SK-N-SH (cell line): ENCODE results near the gene MTAP.

ENCODE experiments used
- EP300 ChIP-seq, 2 experiments: IDR thresholded peaks; 2 replicates each; pipeline versions ENCODE4 v1.4.0 to v1.6.1; 2012; ENCODE audit warnings: borderline replicate concordance in 1 of 2, low read depth in 1 of 2, low read length in 1 of 2
- TF ChIP-seq, protein P1 (sequence below): fragments of 200-600 bp; sonication (generic); IDR thresholded peaks from 2 replicates; pipeline ENCODE4 v1.6.1; 2017; ENCODE audit warnings: antibody characterized with exemption, mild to moderate bottlenecking, moderate library complexity

DNA sequence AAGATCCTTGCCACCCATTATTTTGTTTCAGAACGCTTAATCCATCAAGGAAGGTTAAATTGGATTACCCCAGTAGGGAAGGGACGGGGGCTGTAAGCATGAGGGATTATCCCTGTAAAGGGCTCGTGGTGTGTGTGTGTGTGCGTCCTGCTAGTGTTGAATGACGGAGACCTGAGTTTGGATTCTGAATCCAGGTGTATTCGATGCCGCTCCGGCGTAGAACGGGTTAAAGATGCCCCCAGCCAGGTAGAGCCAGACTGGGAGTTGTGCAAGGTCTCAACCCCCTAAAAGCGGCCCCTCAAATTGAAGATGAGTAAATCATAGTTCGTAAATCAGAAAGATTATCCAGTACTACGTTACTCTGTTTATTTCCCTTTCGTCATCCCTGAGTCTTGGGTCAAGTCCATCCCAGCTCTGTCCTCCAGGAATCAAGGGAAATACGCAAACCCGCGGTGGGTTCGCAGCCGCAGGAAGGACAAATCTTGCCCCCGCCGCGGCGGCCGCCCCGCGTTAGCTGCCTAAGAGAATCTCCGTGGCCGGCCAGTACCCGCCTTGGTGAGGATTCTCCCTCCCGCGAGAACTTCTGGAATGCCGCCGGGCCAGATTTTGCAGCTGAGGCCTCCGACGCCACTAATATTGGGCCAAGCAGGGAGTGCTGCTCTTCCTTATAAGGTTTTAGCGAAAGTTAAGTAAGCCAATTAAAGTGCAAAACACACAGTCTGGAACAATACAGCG is 586 bp upstream of the MTAP start:
- TF ChIP-seq, protein P1, sequence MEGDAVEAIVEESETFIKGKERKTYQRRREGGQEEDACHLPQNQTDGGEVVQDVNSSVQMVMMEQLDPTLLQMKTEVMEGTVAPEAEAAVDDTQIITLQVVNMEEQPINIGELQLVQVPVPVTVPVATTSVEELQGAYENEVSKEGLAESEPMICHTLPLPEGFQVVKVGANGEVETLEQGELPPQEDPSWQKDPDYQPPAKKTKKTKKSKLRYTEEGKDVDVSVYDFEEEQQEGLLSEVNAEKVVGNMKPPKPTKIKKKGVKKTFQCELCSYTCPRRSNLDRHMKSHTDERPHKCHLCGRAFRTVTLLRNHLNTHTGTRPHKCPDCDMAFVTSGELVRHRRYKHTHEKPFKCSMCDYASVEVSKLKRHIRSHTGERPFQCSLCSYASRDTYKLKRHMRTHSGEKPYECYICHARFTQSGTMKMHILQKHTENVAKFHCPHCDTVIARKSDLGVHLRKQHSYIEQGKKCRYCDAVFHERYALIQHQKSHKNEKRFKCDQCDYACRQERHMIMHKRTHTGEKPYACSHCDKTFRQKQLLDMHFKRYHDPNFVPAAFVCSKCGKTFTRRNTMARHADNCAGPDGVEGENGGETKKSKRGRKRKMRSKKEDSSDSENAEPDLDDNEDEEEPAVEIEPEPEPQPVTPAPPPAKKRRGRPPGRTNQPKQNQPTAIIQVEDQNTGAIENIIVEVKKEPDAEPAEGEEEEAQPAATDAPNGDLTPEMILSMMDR: no peak
- 0 out of 4 replicates have a peak, but pooled peaks of 1 of the 2 experiments have one; percentile 9 for TF ChIP-seq EP300 (IDR thresholded peaks at IDR 0.05; ENCODE audit: borderline replicate concordance in 1 of 2, low read depth in 1 of 2, low read length in 1 of 2)
